HCT116 (cell line): ENCODE data around the gene FKBP10. TPM values are rescaled to one million over a fixed set of nuclear protein-coding genes. Genes with fewer than 3 reads are reported as not detected.

Experiments
- ATAC-seq: fragments of 200-7000 bp; cut with Tn5 transposase; 2 replicates; pipeline ENCODE4 v1.9.1; 2020; ENCODE audit warnings: mild to moderate bottlenecking, moderate library complexity
- BruUV-seq: library from RNA; stranded (reverse); fragments of 400-500 nt; replicated peaks from 2 replicates; lab custom pipeline; 2021; lab: Mats Ljungman, UMichigan
- CTCF ChIA-PET: fragments of 300-600 bp; sonication (Branson Sonifier 250); formaldehyde crosslinking; loops from one replicate; lab custom pipeline; 2021; ENCODE audit warnings: antibody characterized with exemption; lab: Charles Lee
- POLR2A ChIA-PET: fragments of 300-600, 350-600 bp; sonication (Branson Sonifier 250); formaldehyde crosslinking; loops from one replicate; lab custom pipeline; 2021; ENCODE audit warnings: antibody characterized with exemption; lab: Charles Lee
- RAD21 ChIA-PET, 2 experiments: fragments of 300-600 bp; sonication (Branson Sonifier 250); formaldehyde crosslinking; loops; one replicate each; lab custom pipeline; 2023; ENCODE audit warnings: low total read pairs in 2 of 2; ENCODE audit not compliant: uncharacterized antibody in 2 of 2, unreplicated experiment in 2 of 2, low non-redundant PET in 1 of 2; lab: Charles Lee
- DNase-seq: peaks from one replicate; pipeline ENCODE4 v3.0.0-alpha.2; 2010; ENCODE audit warnings: low read depth, low spot score
- H2AFZ ChIP-seq: fragments of 200-600 bp; shearing (Covaris generic), sonication (generic); 2 replicates; pipeline ENCODE4 v1.6.1; 2017; ENCODE audit warnings: low read depth, mixed run types, mixed read lengths, antibody characterized with exemption, low read length; ENCODE audit not compliant: poor library complexity, severe bottlenecking
- H3K27ac ChIP-seq: 2 replicates; pipeline ENCODE4 v1.5.1; 2012; ENCODE audit warnings: low read depth, low read length
- H3K27me3 ChIP-seq: fragments of 200-600 bp; sonication (generic); 2 replicates; pipeline ENCODE4 v1.6.1; 2016; ENCODE audit warnings: mixed run types, low read length, mixed read lengths; ENCODE audit not compliant: insufficient read depth
- H3K36me3 ChIP-seq, 2 experiments: fragments of 200-500 bp in 1 of 2; fragments of 200-600 bp in 1 of 2; sonication (Bioruptor generic) in 1 of 2; sonication (generic) in 1 of 2; 2 replicates each; pipeline versions ENCODE4 v1.5.1 to v1.6.1; 2014 to 2016; ENCODE audit warnings: low read length in 2 of 2, inconsistent platforms in 1 of 2, mixed read lengths in 1 of 2, mixed run types in 1 of 2; ENCODE audit not compliant: insufficient read depth in 2 of 2, control insufficient read depth in 1 of 2
- H3K4me1 ChIP-seq, 2 experiments: fragments of 200-600 bp in 1 of 2; sonication (generic) in 1 of 2; 2 replicates each; pipeline versions ENCODE4 v1.5.1 to v1.6.1; 2012 to 2017; ENCODE audit warnings: low read length in 2 of 2, inconsistent platforms in 1 of 2, mild to moderate bottlenecking in 1 of 2, mixed read lengths in 1 of 2, mixed run types in 1 of 2, moderate library complexity in 1 of 2; ENCODE audit not compliant: insufficient read depth in 2 of 2, control insufficient read depth in 1 of 2
- H3K4me2 ChIP-seq: fragments of 200-600 bp; sonication (generic); 2 replicates; pipeline ENCODE4 v1.6.1; 2017; ENCODE audit warnings: mixed run types, low read length, mixed read lengths
- H3K4me3 ChIP-seq, 2 experiments: fragments of 200-600 bp in 1 of 2; sonication (generic) in 1 of 2; replicated peaks in 1 of 2; 2 replicates each; pipeline ENCODE4 v1.5.1; 2011 to 2016; ENCODE audit warnings: low read length in 2 of 2, control low read depth in 1 of 2, low read depth in 1 of 2, mild to moderate bottlenecking in 1 of 2, mixed read lengths in 1 of 2, mixed run types in 1 of 2
- H3K79me2 ChIP-seq: fragments of 200-600 bp; sonication (generic); 2 replicates; pipeline ENCODE4 v1.6.1; 2017; ENCODE audit warnings: mild to moderate bottlenecking, mixed run types, low read length, moderate library complexity, mixed read lengths; ENCODE audit not compliant: insufficient read depth
- H3K9ac ChIP-seq: fragments of 200-600 bp; sonication (generic); 2 replicates; pipeline ENCODE4 v1.6.1; 2016; ENCODE audit warnings: low read length, mixed read lengths
- H3K9me2 ChIP-seq: fragments of 200-600 bp; sonication (generic), shearing (Covaris generic); 2 replicates; pipeline ENCODE4 v1.6.1; 2017; ENCODE audit warnings: mixed run types, mild to moderate bottlenecking, moderate library complexity; ENCODE audit not compliant: insufficient read depth
- H3K9me3 ChIP-seq, 2 experiments: fragments of 200-500 bp in 1 of 2; fragments of 200-600 bp in 1 of 2; sonication (Bioruptor generic) in 1 of 2; sonication (generic) in 1 of 2; 2 replicates each; pipeline ENCODE4 v1.6.1; 2014 to 2017; ENCODE audit warnings: low read length in 2 of 2, mixed read lengths in 2 of 2, inconsistent platforms in 1 of 2, low read depth in 1 of 2, mild to moderate bottlenecking in 1 of 2, mixed run types in 1 of 2, moderate library complexity in 1 of 2; ENCODE audit not compliant: control insufficient read depth in 1 of 2, insufficient read depth in 1 of 2
- H4K20me1 ChIP-seq: fragments of 200-600 bp; sonication (generic), shearing (Covaris generic); 2 replicates; pipeline ENCODE4 v1.6.1; 2017; ENCODE audit warnings: mixed run types, mild to moderate bottlenecking, moderate library complexity; ENCODE audit not compliant: insufficient read depth
- ATF3 ChIP-seq: IDR thresholded peaks from 2 replicates; pipeline ENCODE4 v1.6.1; 2012
- CBX3 ChIP-seq: IDR thresholded peaks from 2 replicates; pipeline ENCODE4 v1.6.1; 2012; ENCODE audit warnings: low read depth
- CEBPB ChIP-seq: IDR thresholded peaks from 2 replicates; pipeline ENCODE4 v1.6.1; 2012; ENCODE audit warnings: low read depth
- CTCF ChIP-seq, 3 experiments: fragments of 200-600 bp in 1 of 3; sonication (generic) in 1 of 3; IDR thresholded peaks in 2 of 3; conservative IDR thresholded peaks in 1 of 3; 2 replicates each; pipeline ENCODE4 v1.5.1; 2012 to 2017; ENCODE audit warnings: low read depth in 2 of 3, low read length in 2 of 3, antibody characterized with exemption in 1 of 3, borderline replicate concordance in 1 of 3, control low read depth in 1 of 3, mild to moderate bottlenecking in 1 of 3, mixed read lengths in 1 of 3, mixed run types in 1 of 3, moderate library complexity in 1 of 3; ENCODE audit not compliant: insufficient read depth in 1 of 3
- EGR1 ChIP-seq: IDR thresholded peaks from 2 replicates; pipeline ENCODE4 v1.6.1; 2012; ENCODE audit warnings: low read depth
- ELF1 ChIP-seq: IDR thresholded peaks from 2 replicates; pipeline ENCODE4 v1.6.1; 2012; ENCODE audit warnings: low read depth, borderline replicate concordance
- EZH2 ChIP-seq: fragments of 200-600 bp; sonication (generic); IDR thresholded peaks from 2 replicates; pipeline ENCODE4 v1.6.1; 2017; ENCODE audit warnings: antibody characterized with exemption, mixed run types
- EZH2phosphoT487 ChIP-seq: fragments of 200-600 bp; IDR thresholded peaks from 2 replicates; pipeline ENCODE4 v1.6.1; 2018; ENCODE audit warnings: antibody characterized with exemption, borderline replicate concordance
- FOSL1 ChIP-seq: IDR thresholded peaks from 2 replicates; pipeline ENCODE4 v1.6.1; 2012; ENCODE audit warnings: low read depth
- JUND ChIP-seq: IDR thresholded peaks from 2 replicates; pipeline ENCODE4 v1.6.1; 2012
- MAX ChIP-seq: IDR thresholded peaks from 2 replicates; pipeline ENCODE4 v1.6.1; 2012
- POLR2A ChIP-seq: IDR thresholded peaks from 2 replicates; pipeline ENCODE4 v1.7.0; 2011; ENCODE audit warnings: borderline replicate concordance; ENCODE audit not compliant: insufficient read depth, insufficient read length; ENCODE audit errors: extremely low read depth
- POLR2AphosphoS5 ChIP-seq: IDR thresholded peaks from 2 replicates; pipeline ENCODE4 v1.6.1; 2011; ENCODE audit warnings: mild to moderate bottlenecking, low read depth, low read length, moderate library complexity
- RAD21 ChIP-seq: IDR thresholded peaks from 2 replicates; pipeline ENCODE4 v1.6.1; 2012; ENCODE audit warnings: low read depth, mild to moderate bottlenecking
- REST ChIP-seq: IDR thresholded peaks from 2 replicates; pipeline ENCODE4 v1.6.1; 2012; ENCODE audit warnings: low read depth
- SIN3A ChIP-seq: IDR thresholded peaks from 2 replicates; pipeline ENCODE4 v1.6.1; 2012; ENCODE audit warnings: low read depth
- SP1 ChIP-seq: IDR thresholded peaks from 2 replicates; pipeline ENCODE4 v1.6.1; 2012; ENCODE audit warnings: low read depth
- SRF ChIP-seq: IDR thresholded peaks from 2 replicates; pipeline ENCODE4 v1.6.1; 2012; ENCODE audit warnings: low read depth
- TCF7L2 ChIP-seq: IDR thresholded peaks from 2 replicates; pipeline ENCODE4 v1.7.0; 2011; ENCODE audit warnings: borderline replicate concordance, inconsistent platforms; ENCODE audit not compliant: insufficient read depth, insufficient read length; ENCODE audit errors: extremely low read depth
- YY1 ChIP-seq: IDR thresholded peaks from 2 replicates; pipeline ENCODE4 v1.6.1; 2011; ENCODE audit warnings: low read length, low read depth, moderate library complexity, mild to moderate bottlenecking; ENCODE audit not compliant: insufficient replicate concordance; ENCODE audit errors: extremely low read depth
- ZFX ChIP-seq: fragments of 450-650 bp; IDR thresholded peaks from 2 replicates; pipeline ENCODE4 v1.6.1; 2017
- ZNF274 ChIP-seq: fragments of 200-500 bp; sonication (Bioruptor generic); IDR thresholded peaks from 2 replicates; pipeline ENCODE4 v1.6.1; 2014; ENCODE audit warnings: mild to moderate bottlenecking, low read depth, low read length, inconsistent platforms
- intact Hi-C: fragments of 100-400 bp; cut with micrococcal nuclease; formaldehyde crosslinking; loops from 2 replicates; pipeline ENCODE4 v1.10.0; 2022
- total RNA-seq: library from RNA; stranded (reverse); gene quantifications from one replicate; pipeline ENCODE4 v1.2.1, GENCODE V29; 2021; ENCODE audit not compliant: unreplicated experiment

The FKBP10 gene
- total RNA-seq, 1 experiment from 2014 or later = 78.5 TPM

GRCh38 chr17:41785859-41786226 is 27.0 kb upstream of the FKBP10 start:
- ChIA-PET POLR2A (interaction anchor here (0.5 to 4.5 kb wide), 20 partner anchors 8 to 946 kb away, joined by 3 to 77 read pairs (median 5); partner anchors contain the start of genes FKBP10, ODAD4 and P3H4), RAD21 (interaction anchor here (0.7 to 2.4 kb wide), 6 partner anchors 8 to 46 kb away, joined by 3 to 13 read pairs (median 7); no protein-coding TSS in a partner anchor), CTCF (interaction anchor here (0.6 to 4.2 kb wide), 12 partner anchors 8 to 49 kb away, joined by 3 to 109 read pairs (median 5); partner anchors contain the start of gene P3H4)
- H3K4me3 ChIP-seq = peak overlapping the region; percentile 78 to 80
- no peaks in the 10 kb centered on the region for H3K36me3 ChIP-seq
- H2AFZ ChIP-seq = no peak overlapping the region
- no peaks in the 10 kb centered on the region for H4K20me1 ChIP-seq
- no peaks in the 10 kb centered on the region for H3K9me3 ChIP-seq
- peak overlapping the region; percentile 89 for H3K9ac ChIP-seq
- H3K27me3 ChIP-seq = no peaks in the 10 kb centered on the region
- no peak for DNase-seq
- intact Hi-C loops = loop anchor here (1.0 to 2.0 kb wide), 2 partner anchors 13 to 14 kb away; no protein-coding TSS in a partner anchor
- peak; percentile 25 for ATAC-seq
- peaks cover 33 to 59% of the 10 kb centered on the region in 2 experiments for H3K4me1 ChIP-seq
- peak overlapping the region; percentile 95 for H3K27ac ChIP-seq
- no TSS peak for BruUV-seq
- H3K4me2 ChIP-seq = peak overlapping the region; percentile 98
- no peaks in the 10 kb centered on the region for H3K9me2 ChIP-seq
- peaks cover 51% of the 10 kb centered on the region for H3K79me2 ChIP-seq
- no peak for TF ChIP-seq FOSL1
- no peak for TF ChIP-seq REST
- TF ChIP-seq CTCF (IDR thresholded peaks at IDR 0.05 in 2 of 3, conservative IDR thresholded peaks at IDR 0.05 in 1 of 3; ENCODE audit: borderline replicate concordance in 1 of 3, insufficient read depth in 1 of 3, low read depth in 2 of 3, low read length in 2 of 3) = no peak
- no peak for TF ChIP-seq ZNF274
- TF ChIP-seq MAX = peak; percentile 41; the same call in 1 of the 2 replicates
- TF ChIP-seq RAD21 = peak; percentile 44; the same call in 1 of the 2 replicates
- no peak for TF ChIP-seq CEBPB
- TF ChIP-seq SP1 = 0 out of 2 replicates have a peak, but pooled peaks have one; percentile 36
- TF ChIP-seq TCF7L2 = no peak
- no peak for TF ChIP-seq POLR2AphosphoS5
- no peak for TF ChIP-seq EZH2phosphoT487
- TF ChIP-seq EGR1 = no peak
- TF ChIP-seq SRF = no peak
- no peak for TF ChIP-seq CBX3
- no peak for TF ChIP-seq POLR2A
- TF ChIP-seq YY1 = no peak
- TF ChIP-seq ELF1 = no peak
- TF ChIP-seq EZH2 = no peak
- no peak for TF ChIP-seq ZFX
- TF ChIP-seq JUND = no peak
- TF ChIP-seq SIN3A = peak; percentile 41; the same call in 1 of the 2 replicates
- no peak for TF ChIP-seq ATF3
